Non-pigmented ciliary epithelial cell (primary cell): ENCODE results near the gene ADAMTS1.
A peak's percentile ranks its signal among the peaks of the same experiment; 100 is the strongest.

Experiments
- DNase-seq: peaks from one replicate; pipeline ENCODE4 v3.0.0-alpha.2; 2010; ENCODE audit warnings: low read depth

Gene ADAMTS1

DNA sequence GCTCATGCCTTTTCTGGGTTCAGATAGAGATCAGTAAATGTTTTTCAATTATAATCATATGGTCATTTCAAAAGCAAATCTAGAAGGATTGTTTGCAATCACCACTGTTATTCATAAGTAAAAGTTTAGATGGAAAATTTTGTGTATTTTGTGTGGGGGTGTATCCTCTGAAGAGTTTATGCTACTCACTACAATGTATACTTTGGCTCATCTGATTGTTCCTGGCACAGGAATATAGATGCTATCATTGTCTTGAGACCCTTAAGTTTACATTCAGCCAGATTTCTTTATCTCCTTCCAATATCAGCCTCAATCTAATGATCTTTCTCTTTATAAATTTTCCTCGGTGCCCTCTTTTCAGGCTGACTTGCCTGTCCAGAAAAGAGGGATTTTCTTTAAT is 33.0 kb downstream of the ADAMTS1 start:
- DNase-seq: no peak

DNA sequence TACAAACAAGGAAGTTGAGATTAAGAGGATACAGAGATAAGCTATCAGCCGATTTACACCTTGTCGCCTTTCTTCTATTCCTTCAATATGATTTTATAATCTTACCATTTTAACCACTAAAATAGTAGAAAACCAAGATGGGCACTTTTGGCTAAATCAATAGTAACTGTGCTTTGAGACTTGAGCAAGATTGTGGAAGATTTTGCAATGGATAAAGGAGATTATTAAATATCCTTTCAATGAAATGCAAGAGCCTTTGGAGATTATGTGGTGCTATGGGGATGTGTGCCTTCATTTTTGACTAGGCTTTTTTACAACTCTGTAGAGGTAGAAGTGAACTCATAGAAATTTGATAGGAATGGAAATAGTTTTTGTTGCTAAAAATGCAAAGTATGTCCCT is 33.7 kb downstream of the ADAMTS1 start:
- DNase-seq: no peak

DNA sequence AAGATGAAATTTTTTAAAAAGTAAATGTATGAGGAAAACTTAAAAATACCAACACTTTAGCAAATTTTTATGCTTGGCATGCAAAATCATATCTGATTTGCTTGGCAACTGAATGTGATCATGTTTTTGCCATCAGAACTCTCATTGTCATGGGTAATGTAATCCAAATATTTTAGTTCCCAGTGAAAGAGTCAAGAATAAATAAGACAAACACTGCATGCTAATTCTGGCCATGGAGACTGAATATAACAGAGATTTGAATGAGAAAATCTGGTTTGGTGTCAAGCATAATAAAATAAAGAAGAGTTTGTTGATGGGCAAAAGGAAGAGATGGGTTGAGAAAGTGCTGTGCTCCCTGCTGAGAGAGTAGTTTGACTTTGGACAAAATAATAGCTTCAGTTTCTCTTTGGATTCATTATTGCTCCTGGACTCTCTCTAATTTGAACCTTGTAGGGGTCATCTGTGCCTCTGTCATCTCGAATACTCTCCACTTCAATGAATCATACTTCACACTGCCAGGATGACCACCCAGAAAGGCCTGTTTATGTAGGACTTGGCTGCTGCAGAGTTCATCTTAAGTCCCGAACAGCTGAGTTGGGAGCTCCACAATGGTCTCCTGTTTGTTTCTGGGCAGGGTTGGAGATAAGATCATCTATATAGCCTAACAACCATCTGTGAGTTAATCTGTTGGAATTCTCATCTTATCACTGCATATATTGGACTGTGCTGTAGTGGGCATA is 34.4 kb downstream of the ADAMTS1 start:
- peak; percentile 55 for DNase-seq

DNA sequence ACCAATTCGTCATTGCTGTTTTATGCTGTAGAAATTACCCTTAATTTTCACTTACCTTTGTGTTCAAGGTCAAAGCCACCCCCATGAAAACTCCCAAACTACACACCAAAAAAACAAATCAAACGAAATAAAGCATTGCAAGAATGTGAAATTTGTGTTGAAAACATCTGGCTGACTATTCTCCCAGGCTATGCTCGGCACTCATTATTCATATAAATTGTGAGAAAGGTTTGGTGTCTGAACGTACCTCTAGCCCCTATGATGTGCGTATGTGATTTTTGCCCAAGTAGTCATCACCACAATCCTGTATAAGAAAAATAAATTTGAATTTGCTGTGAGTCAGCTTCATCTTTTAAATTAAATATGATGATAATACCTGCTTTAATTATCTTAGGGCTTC is 34.9 kb downstream of the ADAMTS1 start:
- DNase-seq: no peak

DNA sequence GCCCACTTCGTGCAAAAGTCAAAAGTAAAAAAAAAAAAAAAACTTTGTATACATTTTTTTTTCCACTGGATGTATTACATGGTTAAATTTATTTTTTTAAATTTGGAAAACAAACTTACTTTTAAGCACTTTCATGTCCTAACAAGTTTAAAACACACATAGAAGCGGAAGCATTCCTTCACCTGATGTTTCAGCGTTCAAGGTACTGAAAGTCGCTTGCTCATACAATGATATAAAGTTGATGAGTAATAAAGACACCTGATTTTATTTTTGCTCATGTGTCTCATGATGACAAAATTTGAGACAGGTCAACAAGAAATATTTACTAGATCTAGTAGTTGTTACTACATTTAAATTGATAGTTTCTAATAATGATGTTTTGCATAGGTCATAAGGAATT is 35.5 kb downstream of the ADAMTS1 start:
- no peak for DNase-seq

DNA sequence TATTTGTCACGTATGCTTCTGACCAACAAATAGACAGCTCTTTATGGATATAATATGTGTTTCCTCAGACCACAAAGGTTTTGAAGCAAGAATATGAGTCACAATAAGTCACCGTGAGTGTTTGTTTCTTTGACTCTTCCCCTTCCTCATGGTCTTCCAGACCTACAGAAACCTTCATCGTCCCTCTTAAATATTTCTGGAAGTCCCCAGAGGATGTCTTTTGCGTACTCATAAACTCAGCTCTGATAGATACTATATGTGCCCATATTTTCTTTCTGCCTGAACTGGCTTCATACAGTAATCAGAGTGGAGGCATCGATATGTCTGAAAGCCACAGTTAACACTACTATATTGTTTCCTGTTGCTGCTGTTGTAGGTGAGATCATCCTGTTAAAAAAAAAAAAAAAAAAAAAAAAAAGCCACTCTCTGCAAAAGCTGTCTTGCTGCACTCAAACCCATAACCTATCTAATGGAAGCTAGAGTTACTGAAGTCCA is 38.4 kb downstream of the ADAMTS1 start:
- DNase-seq: no peak

DNA sequence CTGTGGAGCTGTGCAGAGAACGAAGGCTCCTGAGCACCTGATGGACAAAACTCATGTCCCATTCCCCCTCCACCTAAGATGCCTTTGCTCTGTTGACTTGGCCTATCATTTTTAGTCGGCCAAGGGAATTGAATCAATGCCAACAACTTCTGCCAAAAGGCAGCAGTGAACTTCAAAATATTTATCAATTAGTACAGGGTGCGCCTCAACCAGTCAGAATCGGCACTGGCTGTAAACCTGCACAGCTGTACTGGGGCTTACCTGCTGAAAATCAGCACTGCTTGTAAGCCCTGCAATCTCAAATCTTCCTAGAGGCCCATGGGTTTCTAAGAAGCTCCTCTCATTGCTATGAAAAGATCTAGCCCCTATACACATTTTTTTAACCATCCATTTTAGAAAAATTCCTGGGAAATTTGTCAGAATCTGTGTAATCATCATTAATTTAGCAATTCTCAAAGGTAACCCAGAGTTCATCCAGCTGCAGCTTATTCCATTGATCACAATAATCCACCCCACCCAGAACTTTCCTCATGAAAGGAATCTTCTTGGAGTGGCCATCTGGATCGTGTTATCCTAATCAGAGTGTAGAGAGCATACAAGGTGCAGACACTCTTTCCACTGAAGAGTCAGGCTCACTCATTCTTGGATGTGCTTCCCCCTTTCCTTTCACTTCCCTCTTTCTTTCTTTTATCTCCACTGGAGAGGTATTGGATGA is 40.2 kb downstream of the ADAMTS1 start:
- no peak for DNase-seq

DNA sequence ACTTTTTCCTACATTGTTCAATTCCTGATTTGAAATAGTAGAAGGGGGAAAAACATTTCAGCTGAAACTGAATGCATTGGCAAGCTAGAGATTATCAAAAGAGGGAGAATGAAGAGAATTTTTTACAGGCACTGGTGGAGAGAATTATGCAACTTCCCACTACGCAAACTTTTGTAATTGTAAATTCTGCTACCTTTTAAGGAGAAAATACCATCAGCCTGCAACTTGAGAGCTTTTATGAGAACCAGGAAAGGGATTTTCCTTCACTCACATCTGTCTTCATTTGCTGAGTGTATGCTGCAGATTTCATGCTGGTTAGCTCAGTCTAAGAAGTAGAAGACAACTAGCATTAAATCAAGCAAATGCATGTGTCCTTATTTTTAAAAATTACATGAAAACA is 43.7 kb downstream of the ADAMTS1 start:
- peak; percentile 71 for DNase-seq

DNA sequence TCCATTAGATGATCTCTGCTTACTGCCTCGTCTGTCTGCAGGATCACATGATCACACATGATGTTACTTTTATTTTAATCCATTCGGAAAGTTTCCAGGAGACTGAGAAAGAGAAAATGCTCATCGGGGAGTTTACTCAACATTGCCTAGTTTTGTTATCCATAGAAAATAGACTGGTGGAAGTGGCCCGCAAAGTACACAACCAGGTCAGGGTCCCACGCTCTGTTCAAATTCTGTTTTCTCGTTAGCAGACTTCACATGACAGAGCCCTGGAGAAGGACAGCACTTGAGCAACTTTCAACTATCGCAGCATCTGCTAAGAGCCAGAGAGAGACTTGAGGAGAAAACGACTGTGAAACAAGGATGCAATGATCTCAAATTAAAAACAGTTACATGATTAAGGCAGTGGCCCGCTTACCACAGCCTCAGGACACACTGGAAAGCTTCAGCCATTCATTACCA is 44.2 kb downstream of the ADAMTS1 start:
- no peak for DNase-seq

DNA sequence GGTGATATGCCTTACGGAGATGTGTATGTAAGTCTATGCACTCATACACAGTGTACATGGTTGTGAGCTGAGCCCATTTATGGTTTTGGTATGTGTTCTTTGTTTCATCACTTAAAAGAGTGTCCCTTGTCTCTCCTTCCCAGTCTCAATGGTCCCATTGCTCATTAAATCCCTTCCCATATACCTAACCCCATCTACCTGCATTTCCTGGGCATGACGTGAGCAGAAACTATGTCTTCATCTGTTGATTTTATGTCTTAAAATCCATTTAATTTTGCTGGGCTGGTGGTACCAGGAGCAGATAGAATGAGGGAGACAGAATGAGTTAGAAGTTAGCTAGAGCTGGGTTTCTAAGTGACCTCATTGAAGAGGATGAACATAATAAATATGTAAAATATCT is 44.8 kb downstream of the ADAMTS1 start:
- DNase-seq: no peak

DNA sequence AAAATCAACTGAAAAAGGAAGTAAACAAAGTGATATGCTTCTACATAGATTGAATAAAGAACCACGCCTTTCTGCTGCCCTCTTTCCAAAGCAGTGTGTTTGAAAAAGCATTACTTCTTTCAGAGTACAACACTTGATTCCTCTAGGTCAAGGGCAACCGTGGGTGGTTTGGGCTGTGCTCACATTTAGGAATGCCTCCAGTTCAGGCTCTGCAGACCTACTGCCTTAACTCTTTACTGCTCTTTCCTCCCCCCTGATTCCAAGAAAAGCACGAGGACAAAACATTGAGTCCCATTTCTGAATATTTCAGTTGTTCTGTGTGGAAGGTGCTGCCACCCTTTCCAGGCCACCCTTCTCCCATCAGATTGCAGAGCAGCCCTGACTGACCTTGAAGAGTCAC is 45.2 kb downstream of the ADAMTS1 start:
- DNase-seq: no peak

DNA sequence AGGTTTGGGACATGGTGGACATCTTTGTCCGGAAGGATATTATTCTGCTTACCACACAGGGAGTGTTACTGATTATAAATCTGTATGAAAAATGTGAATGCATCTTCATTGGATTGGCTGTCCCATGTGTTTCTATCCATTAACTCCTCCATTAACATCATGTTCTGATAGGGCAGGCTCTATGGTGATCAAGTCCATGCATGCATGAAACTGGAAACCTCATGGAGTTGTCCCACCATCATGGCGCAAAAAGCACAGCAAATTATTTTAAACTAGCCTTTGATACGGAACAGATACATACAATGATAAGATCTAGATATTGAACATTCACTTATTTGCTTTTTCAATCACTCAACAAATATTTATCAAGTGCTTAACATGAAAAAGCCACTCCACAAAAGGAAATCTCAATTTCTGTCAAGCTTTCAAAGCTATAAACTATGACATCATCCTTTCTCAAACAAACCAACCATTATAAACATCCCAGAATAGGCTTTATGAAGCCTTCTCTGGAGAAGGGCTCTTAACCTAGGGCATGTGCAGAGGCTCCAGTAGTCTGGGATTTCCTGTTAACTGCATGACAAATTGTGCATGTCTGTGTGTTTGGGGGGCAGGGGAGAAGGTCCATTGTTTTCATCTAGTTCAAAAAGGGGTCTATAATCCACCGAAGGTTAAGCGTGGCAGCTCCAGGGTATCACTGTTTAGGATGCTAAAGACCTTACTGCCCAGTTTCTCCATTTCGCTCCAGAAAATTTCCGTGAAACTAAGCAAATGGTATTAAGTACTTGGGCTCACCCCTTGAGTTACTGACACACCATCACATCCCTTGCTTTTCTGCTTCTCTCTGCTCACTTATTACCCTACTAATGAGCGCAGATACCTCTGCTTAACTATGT is 46.1 kb downstream of the ADAMTS1 start:
- DNase-seq: no peak

DNA sequence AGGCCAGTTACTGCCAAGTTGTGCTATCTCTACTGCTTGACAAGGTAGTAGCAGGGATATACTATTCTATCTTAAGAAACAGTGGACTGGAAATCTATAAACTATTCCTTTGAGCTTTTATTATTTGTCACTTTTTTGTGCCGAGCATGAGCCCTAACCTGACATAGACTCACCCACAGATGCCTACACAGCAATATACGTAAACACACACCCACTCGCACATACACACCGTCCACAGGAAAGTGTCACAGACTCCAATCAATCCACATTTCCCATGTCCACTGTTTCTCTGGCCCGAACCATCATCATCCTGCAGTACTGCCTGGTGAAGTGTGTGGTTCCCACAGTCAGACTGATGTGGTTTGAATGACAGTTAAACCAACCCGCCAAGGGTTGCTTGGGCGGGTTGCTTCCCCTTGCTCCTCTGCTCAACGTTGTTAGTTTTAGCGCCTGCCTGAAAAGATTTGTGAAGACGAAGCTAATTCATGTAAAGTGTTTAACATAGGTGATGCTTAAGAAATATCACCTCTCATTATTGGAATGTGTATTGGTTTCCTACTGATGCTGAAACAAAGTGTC is 47.2 kb downstream of the ADAMTS1 start:
- DNase-seq: no peak

DNA sequence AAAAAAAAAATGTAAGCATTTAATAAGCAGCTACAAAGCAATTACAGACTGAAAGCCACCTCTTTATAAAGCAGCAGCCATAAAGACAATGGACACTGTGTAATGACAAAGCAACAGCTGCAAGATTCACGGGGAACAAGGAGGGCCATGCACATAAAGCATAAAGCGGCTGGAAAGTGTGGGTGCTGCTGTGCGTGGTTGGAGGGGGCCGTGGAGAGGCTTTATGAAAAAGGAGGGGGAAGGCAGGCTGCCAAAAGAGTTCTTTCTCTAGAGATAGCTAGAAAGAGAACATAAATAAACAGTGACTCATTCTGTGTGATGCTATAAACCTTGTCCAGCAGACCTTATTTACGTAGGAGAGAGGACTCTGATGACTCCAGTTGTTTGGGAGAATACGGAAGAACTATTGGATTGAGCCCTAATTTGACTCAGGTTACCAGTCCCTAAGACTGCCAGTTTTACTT is 49.3 kb downstream of the ADAMTS1 start:
- peak; percentile 97 for DNase-seq

DNA sequence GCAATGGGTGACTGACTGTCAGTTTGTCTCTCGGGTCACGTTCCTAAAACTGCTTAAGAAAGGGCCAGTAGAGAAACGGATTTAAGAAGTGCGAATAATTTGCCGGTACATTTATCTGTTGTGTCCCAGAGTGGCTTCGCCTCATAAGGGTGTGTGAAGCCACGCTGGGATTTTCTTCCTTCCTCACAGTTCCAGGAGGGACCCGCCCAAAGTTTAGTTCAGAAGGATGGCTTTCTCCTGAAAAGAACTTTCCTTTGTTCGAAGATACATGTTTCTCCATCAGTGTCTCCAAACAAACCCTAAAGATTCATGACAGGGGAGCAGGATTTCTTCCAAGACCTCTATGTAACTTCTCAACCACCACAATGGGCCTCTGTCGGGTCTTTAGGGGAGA is 49.8 kb downstream of the ADAMTS1 start:
- DNase-seq: no peak

DNA sequence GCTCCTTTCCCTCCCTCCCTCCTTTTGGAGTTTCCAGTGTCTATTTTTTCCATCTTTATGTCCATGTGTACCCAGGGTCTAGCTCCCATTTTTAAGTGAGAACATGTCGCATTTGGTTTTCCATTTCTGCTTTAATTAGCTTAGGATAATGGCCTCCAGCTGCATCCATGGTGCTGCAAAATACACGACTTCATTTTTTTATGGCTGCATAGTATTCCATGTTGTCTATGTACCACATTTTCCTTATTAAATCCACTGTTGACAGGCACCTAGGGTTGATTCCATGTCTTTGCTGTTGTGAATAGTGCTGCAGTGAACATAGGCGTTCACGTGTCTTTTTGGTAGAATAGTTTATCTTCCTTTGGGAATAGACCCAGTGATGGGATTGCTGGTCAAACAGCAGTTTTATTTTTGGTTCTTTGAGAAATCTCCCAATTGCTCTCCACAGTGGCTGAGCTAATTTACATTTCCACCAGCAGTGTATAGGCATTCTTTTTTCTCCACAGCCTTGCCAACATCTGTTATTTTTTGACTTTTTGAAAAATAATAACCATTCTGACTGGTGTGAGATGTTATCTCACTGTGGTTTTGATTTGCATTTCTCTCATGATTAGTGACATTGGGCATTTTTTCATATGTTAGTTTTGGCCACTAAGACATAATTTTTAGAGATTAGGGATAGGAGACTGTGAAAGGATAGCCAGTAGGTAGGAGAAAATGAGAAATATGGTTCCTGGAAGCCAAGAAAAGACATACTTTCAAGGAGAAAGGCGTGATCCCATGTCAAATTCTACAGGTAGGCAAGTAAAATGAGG is 50.4 kb downstream of the ADAMTS1 start:
- no peak for DNase-seq

DNA sequence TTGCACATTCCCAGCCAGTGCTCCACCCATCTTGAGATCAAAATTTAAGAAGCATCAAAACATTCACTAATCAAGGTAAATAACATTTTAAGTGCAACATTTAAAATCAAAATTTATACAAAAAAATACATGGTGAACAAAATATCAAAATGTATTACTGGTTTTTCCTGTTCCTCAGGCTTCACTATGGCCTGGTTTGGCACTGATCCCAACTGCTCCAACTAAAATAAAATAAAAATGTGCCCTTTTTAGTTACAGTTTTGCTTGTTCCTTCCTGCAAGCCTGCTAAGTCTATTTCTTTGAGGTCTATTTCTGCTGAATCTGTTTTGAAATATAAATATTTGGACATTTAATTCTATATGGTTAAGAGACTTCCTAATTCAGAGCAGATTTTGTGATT is 54.9 kb downstream of the ADAMTS1 start:
- no peak for DNase-seq

DNA sequence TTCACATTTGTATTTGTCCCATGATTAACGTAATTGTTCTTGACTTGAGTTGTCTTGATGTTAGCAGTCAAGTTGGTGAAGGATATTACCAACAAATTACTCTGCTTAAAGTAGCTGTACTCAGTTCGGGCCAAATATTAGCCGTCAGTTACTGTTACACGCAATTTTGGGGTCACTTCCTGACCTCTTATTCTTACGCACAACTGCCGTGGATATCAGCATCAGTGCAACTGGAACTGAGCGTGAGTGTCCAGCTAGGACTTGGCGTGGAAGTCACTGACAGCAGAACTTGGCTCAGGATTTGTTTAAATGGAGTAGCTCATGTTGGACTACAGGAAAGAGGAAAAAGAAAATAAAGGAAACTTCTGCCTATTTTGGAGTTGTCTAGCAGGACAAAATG is 56.4 kb downstream of the ADAMTS1 start:
- no peak for DNase-seq
